Effector memory CD8-positive, alpha-beta T cell (primary cell): ENCODE results near the gene GJA10.
A peak's percentile ranks its signal among the peaks of the same experiment; 100 is the strongest.

Source experiments
- ATAC-seq: fragments of 150-1000 bp; cut with Tn5 transposase; replicated peaks from 2 replicates; pipeline ENCODE4 v1.10.0; 2021; ENCODE audit warnings: mild to moderate bottlenecking, moderate library complexity
- DNase-seq, 3 experiments: peaks; one replicate each; pipeline ENCODE4 v3.0.0; 2021
- H3K27ac Mint-ChIP-seq, 2 donors: one replicate each; pipeline ENCODE4 v1.8.0; 2022; ENCODE audit warnings: mild to moderate bottlenecking in 2 of 2, mixed read lengths in 2 of 2, moderate library complexity in 2 of 2
- H3K27me3 Mint-ChIP-seq, 2 donors: one replicate each; pipeline ENCODE4 v1.8.0; 2022; ENCODE audit warnings: mixed read lengths in 2 of 2
- H3K36me3 Mint-ChIP-seq: one replicate; pipeline ENCODE4 v1.8.0; 2022; ENCODE audit warnings: mild to moderate bottlenecking, moderate library complexity, mixed read lengths; ENCODE audit not compliant: insufficient read depth
- H3K4me1 Mint-ChIP-seq, 2 donors: one replicate each; pipeline ENCODE4 v1.8.0; 2022; ENCODE audit warnings: low read depth in 2 of 2, mixed read lengths in 2 of 2
- H3K4me3 Mint-ChIP-seq, 2 donors: one replicate each; pipeline ENCODE4 v1.8.0; 2022; ENCODE audit warnings: mild to moderate bottlenecking in 2 of 2, mixed read lengths in 2 of 2, moderate library complexity in 2 of 2
- H3K9me3 Mint-ChIP-seq, 2 donors: one replicate each; pipeline ENCODE4 v1.8.0; 2022; ENCODE audit warnings: mixed read lengths in 2 of 2

GJA10 gene

GRCh38 chr6:89927791-89928550 lies 33.7 kb downstream of the GJA10 start:
- H3K4me1 Mint-ChIP-seq: peaks cover 3 to 10% of the 10 kb centered on the region in 2 donors
- H3K4me3 Mint-ChIP-seq: no peak overlapping the region
- H3K9me3 Mint-ChIP-seq: no peaks in the 10 kb centered on the region
- H3K36me3 Mint-ChIP-seq: peaks cover 18% of the 10 kb centered on the region
- no peak overlapping the region for H3K27ac Mint-ChIP-seq
- peaks cover 0 to 4% of the 10 kb centered on the region in 2 donors for H3K27me3 Mint-ChIP-seq
- DNase-seq (no peak), ATAC-seq (no peak)

DNA sequence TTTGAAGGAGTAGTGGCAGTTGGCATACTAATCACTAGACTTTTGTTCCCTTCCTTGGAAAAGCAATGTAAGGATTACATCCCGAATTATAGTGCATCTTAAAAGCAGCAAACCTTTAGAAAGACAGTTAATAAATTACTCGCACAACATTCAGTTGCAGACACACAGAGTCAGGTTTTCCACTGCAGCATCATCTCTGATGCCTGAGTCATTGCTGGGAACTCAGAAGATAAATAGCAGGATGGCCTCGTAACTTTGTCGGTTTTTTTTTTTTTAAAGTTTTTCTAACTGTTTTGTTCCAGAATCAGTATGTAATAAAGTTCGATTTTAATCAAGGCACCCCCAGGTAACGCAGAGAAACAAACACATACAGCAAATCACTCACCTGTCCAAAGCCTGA lies 34.3 kb downstream of the GJA10 start:
- H3K27ac Mint-ChIP-seq: peak overlapping the region in 1 of 2 donors; percentile 47

GRCh38 chr6:89930789-89931188 lies 36.5 kb downstream of the GJA10 start:
- ATAC-seq (no peak), DNase-seq (no peak)
- Mint-ChIP-seq H3K4me1 (peaks cover 3 to 5% of the 10 kb centered on the region in 2 donors), H3K36me3 (peaks cover 26% of the 10 kb centered on the region), H3K27ac (no peak overlapping the region), H3K4me3 (no peak overlapping the region), H3K27me3 (no peaks in the 10 kb centered on the region), H3K9me3 (no peaks in the 10 kb centered on the region)

More for the DNA sequence above, 34.3 kb downstream of the GJA10 start:
- H3K9me3 Mint-ChIP-seq: no peaks in the 10 kb centered on the region
- H3K4me1 Mint-ChIP-seq: peaks cover 3 to 10% of the 10 kb centered on the region in 2 donors
- peaks cover 0 to 4% of the 10 kb centered on the region in 2 donors for H3K27me3 Mint-ChIP-seq
- H3K36me3 Mint-ChIP-seq: peaks cover 19% of the 10 kb centered on the region
- DNase-seq: no peak
- no peak overlapping the region for H3K4me3 Mint-ChIP-seq
- ATAC-seq: no peak

DNA sequence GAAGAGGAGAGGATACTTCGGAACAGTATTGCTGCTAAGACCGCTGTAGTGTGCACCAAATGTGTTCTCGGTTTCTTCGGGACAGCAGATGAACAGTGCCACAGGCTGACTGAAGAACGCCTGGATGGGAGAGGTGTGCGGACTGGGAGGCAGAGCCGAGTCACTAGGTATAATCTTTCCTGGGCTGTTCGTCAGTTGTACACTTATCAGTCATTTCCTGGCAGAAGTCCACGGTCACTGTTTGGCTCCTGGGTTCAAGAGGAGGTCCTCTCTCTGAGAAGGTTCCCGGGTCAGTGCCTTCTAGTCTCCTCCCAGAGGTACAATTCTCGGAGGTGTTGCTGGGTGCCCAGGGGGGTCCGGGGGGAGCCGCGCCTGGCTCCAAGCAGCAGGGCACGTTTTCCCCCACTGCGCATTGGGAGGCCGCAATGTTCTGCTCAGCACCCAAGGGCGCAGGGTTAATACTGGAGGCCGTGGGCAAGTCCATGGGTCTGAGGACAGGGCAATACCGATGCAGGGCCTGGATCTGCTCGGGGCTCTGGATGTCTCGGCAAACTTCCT lies 38.1 kb downstream of the GJA10 start:
- H3K27me3 Mint-ChIP-seq: no peaks in the 10 kb centered on the region
- H3K9me3 Mint-ChIP-seq: no peaks in the 10 kb centered on the region
- peaks cover 30% of the 10 kb centered on the region for H3K36me3 Mint-ChIP-seq
- no peak for ATAC-seq
- no peak overlapping the region for H3K4me3 Mint-ChIP-seq
- peaks cover 0 to 3% of the 10 kb centered on the region in 2 donors for H3K4me1 Mint-ChIP-seq
- no peak for DNase-seq
- no peak overlapping the region for H3K27ac Mint-ChIP-seq

DNA sequence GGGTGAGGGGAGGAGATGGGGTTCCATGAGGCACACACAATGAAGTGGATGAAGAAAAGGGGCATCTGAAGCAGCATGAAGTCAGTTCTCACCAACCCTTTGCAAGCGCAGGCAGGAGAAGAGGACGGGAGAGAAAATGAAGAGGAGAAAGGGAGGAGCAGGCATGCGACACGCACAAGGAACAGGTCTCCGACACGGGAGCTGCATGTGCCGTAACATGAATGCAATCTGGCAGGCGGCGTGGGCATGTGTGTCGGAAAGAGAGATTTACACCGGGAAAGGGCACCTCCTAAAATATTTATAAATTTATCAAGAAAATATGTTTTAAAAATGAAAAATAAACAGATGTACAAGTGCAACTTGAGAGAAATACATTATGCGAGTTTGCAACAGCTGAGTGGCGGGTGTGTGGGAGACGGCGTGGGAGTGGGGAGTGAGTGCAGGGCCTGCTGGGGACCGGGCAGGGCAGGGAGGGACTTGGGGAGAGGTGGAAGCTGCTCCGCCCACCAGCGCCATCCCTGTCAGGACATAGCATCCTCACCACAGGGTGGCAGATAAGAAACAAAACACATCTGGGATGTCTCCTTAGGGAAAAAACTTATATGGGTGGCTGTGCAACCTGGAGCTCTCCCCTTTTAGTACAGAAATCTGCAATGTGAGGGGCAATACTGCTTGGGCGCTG lies 40.6 kb downstream of the GJA10 start:
- DNase-seq (no peak), ATAC-seq (no peak)
- Mint-ChIP-seq H3K4me3 (no peak overlapping the region), H3K36me3 (peaks cover 28% of the 10 kb centered on the region), H3K9me3 (no peaks in the 10 kb centered on the region), H3K27ac (no peak overlapping the region), H3K4me1 (no peaks in the 10 kb centered on the region), H3K27me3 (no peaks in the 10 kb centered on the region)

- H3K4me3 Mint-ChIP-seq: no peak overlapping the region
- H3K9me3 Mint-ChIP-seq: no peaks in the 10 kb centered on the region
- peaks cover 25% of the 10 kb centered on the region for H3K36me3 Mint-ChIP-seq
- H3K27me3 Mint-ChIP-seq: no peaks in the 10 kb centered on the region
- peaks cover 0 to 4% of the 10 kb centered on the region in 2 donors for H3K4me1 Mint-ChIP-seq
- no peak for DNase-seq
- no peak for ATAC-seq
- no peak overlapping the region for H3K27ac Mint-ChIP-seq
Measured at GRCh38 chr6:89936177-89936576, 41.9 kb downstream of the GJA10 start.

GRCh38 chr6:89938014-89938413 lies 43.7 kb downstream of the GJA10 start:
- Mint-ChIP-seq H3K27me3 (no peaks in the 10 kb centered on the region), H3K27ac (no peak overlapping the region), H3K36me3 (peaks cover 18% of the 10 kb centered on the region), H3K4me1 (peaks cover 0 to 4% of the 10 kb centered on the region in 2 donors), H3K4me3 (no peak overlapping the region), H3K9me3 (no peaks in the 10 kb centered on the region)
- no peak for ATAC-seq
- no peak for DNase-seq

DNA sequence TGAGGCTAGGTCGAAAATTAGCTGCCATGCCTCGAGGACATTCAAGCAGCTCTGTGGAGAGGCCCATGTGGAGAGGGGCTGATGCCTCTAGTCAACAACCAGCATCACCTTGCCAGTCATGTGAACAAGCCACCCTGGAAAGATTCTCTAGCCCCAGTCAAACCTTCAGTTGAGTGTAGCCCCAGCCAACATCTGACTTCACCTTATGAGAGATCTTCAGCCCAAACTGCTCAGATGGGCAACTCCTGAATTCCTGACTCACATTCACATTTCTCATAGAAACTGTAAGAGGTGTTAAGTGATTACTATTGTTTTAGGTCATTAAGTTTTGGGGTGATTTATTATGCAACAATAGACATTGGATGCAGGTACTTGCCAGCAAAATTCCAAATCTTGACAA lies 44.9 kb downstream of the GJA10 start:
- no peak for ATAC-seq

GRCh38 chr6:89940225-89941027 lies 46.2 kb downstream of the GJA10 start:
- no peak overlapping the region for H3K4me3 Mint-ChIP-seq
- ATAC-seq (peak; percentile 97), DNase-seq (peak; percentile 61 to 73 (median 65))
- H3K4me1 Mint-ChIP-seq: peaks cover 5 to 10% of the 10 kb centered on the region in 2 donors
- peaks cover 13% of the 10 kb centered on the region for H3K36me3 Mint-ChIP-seq
- no peaks in the 10 kb centered on the region for H3K27me3 Mint-ChIP-seq
- H3K27ac Mint-ChIP-seq: no peak overlapping the region
- H3K9me3 Mint-ChIP-seq: no peaks in the 10 kb centered on the region

More for the DNA sequence above, 44.9 kb downstream of the GJA10 start:
- Mint-ChIP-seq H3K9me3 (no peaks in the 10 kb centered on the region), H3K36me3 (peaks cover 16% of the 10 kb centered on the region), H3K4me1 (peaks cover 0 to 4% of the 10 kb centered on the region in 2 donors), H3K4me3 (no peak overlapping the region), H3K27ac (no peak overlapping the region), H3K27me3 (no peaks in the 10 kb centered on the region)
- no peak for DNase-seq

- Mint-ChIP-seq H3K27me3 (no peaks in the 10 kb centered on the region), H3K36me3 (peaks cover 13% of the 10 kb centered on the region), H3K9me3 (no peaks in the 10 kb centered on the region), H3K27ac (no peak overlapping the region), H3K4me1 (peaks cover 5 to 10% of the 10 kb centered on the region in 2 donors), H3K4me3 (no peak overlapping the region)
- ATAC-seq: no peak
- DNase-seq: no peak
Measured at GRCh38 chr6:89941031-89941762, 46.9 kb downstream of the GJA10 start.

- H3K4me1 Mint-ChIP-seq: peaks cover 5 to 10% of the 10 kb centered on the region in 2 donors
- ATAC-seq (no peak), DNase-seq (no peak)
- H3K4me3 Mint-ChIP-seq: no peak overlapping the region
- no peaks in the 10 kb centered on the region for H3K9me3 Mint-ChIP-seq
- H3K27me3 Mint-ChIP-seq: no peaks in the 10 kb centered on the region
- H3K27ac Mint-ChIP-seq: no peak overlapping the region
- H3K36me3 Mint-ChIP-seq: peaks cover 13% of the 10 kb centered on the region
Measured at GRCh38 chr6:89941763-89942497, 47.7 kb downstream of the GJA10 start.

DNA sequence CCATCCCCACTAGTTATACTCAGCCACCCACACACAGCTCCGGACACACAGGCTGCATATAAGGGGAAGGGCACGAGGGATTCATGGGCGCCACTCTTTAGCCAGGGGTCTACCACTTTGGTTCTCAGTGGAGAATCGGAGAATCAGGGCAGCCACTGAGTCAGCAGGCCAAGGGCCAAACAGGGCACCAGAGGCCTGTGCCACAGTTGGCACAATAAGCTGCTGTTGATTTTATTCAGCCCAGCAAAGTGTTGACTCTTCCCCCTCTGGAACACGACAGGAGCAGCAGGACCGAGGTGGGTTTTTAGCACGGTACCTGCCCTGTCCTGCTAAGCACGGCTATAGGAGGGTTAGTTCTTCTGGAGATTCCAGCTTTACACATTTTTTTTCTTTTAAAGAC lies 48.3 kb downstream of the GJA10 start:
- Mint-ChIP-seq H3K36me3 (peaks cover 7% of the 10 kb centered on the region), H3K4me1 (peaks cover 5 to 10% of the 10 kb centered on the region in 2 donors), H3K27ac (no peak overlapping the region), H3K27me3 (no peaks in the 10 kb centered on the region), H3K4me3 (no peak overlapping the region), H3K9me3 (no peaks in the 10 kb centered on the region)
- DNase-seq: no peak
- no peak for ATAC-seq
